Esophagus squamous epithelium (tissue), 5 donors: Measurements from ENCODE around the gene RABGEF1. TPM values are rescaled to one million over a fixed set of nuclear protein-coding genes. Genes with fewer than 3 reads are reported as not detected.
"Not testable (repeated sequence)": the region's sequence is repeated elsewhere in the genome, so short reads cannot be mapped to it uniquely, and the experiment has no call there.

Experiments
- DNase-seq: peaks from one replicate; lab custom pipeline; 2025; lab: John Stamatoyannopoulos, UW
- H3K27ac ChIP-seq, 4 donors: fragments of 200-600 bp; sonication (generic); one replicate each; pipeline ENCODE4 v1.5.1; 2016 to 2019; ENCODE audit warnings: mild to moderate bottlenecking in 1 of 4
- H3K27me3 ChIP-seq, 4 donors: fragments of 200-600 bp; sonication (generic); 1 replicate in 3 of 4; 2 replicates in 1 of 4; pipeline versions ENCODE4 v1.5.1 to v1.6.0; 2017 to 2021; ENCODE audit warnings: antibody characterized with exemption in 1 of 4
- H3K36me3 ChIP-seq, 3 donors: fragments of 200-600 bp; sonication (generic); one replicate each; pipeline ENCODE4 v1.5.1; 2016 to 2019
- H3K4me1 ChIP-seq, 3 donors: fragments of 200-600 bp; sonication (generic); one replicate each; pipeline ENCODE4 v1.5.1; 2017 to 2019
- H3K4me3 ChIP-seq, 4 donors: fragments of 200-600 bp; sonication (generic); 1 replicate in 3 of 4; 2 replicates in 1 of 4; pipeline ENCODE4 v1.5.1; 2016 to 2019; ENCODE audit warnings: mild to moderate bottlenecking in 2 of 4, moderate library complexity in 1 of 4
- H3K9me3 ChIP-seq, 3 donors: fragments of 200-600 bp; sonication (generic); one replicate each; pipeline ENCODE4 v1.5.1; 2016 to 2019
- POLR2A ChIP-seq, 4 donors: fragments of 450-650 bp; IDR thresholded peaks; one replicate each; pipeline ENCODE4 v1.6.1; 2017; ENCODE audit warnings: antibody characterized with exemption in 4 of 4, mild to moderate bottlenecking in 4 of 4, moderate library complexity in 3 of 4
- WGBS, 2 donors: methylation state at CpG; one replicate each; pipeline ENCODE4 v1.1.5; 2018; 5-methylcytosine and 5-hydroxymethylcytosine counted together
- intact Hi-C: fragments of 100-400 bp; cut with DNase I; formaldehyde crosslinking; loops from one replicate; pipeline ENCODE4 v1.15.0; 2022
- total RNA-seq, 4 donors: library from RNA; depleted of rRNA; stranded (reverse); fragments of >200 nt; gene quantifications; one replicate each; pipeline ENCODE4 v1.1.0, GENCODE V29; 2016
- TF ChIP-seq, protein P1 (sequence below), 6 experiments: fragments of 450-650 bp in 4 of 6; fragments of 200-600 bp in 2 of 6; sonication (generic) in 2 of 6; IDR thresholded peaks; one replicate each; pipeline ENCODE4 v1.5.1; 2016 to 2019; ENCODE audit warnings: antibody characterized with exemption in 6 of 6, mild to moderate bottlenecking in 4 of 6, moderate library complexity in 4 of 6
- donor health status: DM: yes; HTN: yes; CAD: no.

The RABGEF1 gene
- total RNA-seq, 4 donors from 2014 or later = 27.8 to 48.9 (median 33.5) TPM

DNA sequence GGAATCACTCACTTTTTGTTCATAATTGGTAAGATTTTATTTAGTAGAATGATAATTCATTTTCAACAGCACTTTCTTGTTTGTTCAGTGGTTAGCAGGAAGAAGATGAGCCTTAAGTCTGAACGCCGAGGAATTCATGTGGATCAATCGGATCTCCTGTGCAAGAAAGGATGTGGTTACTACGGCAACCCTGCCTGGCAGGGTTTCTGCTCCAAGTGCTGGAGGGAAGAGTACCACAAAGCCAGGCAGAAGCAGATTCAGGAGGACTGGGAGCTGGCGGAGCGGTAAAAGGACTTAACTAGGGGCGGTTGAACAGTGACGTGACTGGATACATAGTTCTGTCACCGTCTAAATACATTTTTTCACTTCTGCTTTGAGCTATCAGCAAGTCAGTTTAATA lies 31.3 kb downstream of the RABGEF1 start:
- no peaks in the 10 kb centered on the region for H3K27me3 ChIP-seq
- 83 to 88% methylated on average over 9 of the region's 9 CpGs for WGBS, 2 donors
- DNase-seq = no peak
- no peak overlapping the region for H3K4me3 ChIP-seq
- H3K9me3 ChIP-seq = no peaks in the 10 kb centered on the region
- H3K36me3 ChIP-seq = peaks cover 0 to 61% (median 8%) of the 10 kb centered on the region in 3 donors
- no peak overlapping the region for H3K27ac ChIP-seq
- no peak for TF ChIP-seq POLR2A (IDR thresholded peaks at IDR 0.05)
- TF ChIP-seq, protein P1, sequence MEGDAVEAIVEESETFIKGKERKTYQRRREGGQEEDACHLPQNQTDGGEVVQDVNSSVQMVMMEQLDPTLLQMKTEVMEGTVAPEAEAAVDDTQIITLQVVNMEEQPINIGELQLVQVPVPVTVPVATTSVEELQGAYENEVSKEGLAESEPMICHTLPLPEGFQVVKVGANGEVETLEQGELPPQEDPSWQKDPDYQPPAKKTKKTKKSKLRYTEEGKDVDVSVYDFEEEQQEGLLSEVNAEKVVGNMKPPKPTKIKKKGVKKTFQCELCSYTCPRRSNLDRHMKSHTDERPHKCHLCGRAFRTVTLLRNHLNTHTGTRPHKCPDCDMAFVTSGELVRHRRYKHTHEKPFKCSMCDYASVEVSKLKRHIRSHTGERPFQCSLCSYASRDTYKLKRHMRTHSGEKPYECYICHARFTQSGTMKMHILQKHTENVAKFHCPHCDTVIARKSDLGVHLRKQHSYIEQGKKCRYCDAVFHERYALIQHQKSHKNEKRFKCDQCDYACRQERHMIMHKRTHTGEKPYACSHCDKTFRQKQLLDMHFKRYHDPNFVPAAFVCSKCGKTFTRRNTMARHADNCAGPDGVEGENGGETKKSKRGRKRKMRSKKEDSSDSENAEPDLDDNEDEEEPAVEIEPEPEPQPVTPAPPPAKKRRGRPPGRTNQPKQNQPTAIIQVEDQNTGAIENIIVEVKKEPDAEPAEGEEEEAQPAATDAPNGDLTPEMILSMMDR (IDR thresholded peaks at IDR 0.05) = no peak
- intact Hi-C loops = no loop called here
- peaks cover 0 to 17% (median 0%) of the 10 kb centered on the region in 3 donors for H3K4me1 ChIP-seq

DNA sequence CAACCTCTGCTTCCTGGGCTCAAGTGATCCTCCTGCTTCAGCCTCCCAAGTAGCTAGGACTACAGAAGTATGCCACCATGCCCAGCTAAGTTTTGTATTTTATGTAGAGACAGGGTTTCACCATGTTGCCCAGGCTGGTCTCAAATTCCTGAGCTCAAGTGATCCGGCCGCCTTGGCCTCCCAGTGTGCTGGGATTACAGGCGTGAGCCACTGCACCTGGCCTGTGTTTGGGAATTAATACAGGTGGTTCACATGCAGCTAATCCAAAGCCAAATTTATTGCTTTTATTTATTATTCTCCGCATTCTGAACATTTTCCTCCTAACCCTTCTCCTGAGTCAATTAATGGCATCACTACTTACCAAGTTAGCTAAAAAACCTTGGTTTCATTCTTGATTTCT lies 33.2 kb downstream of the RABGEF1 start:
- H3K9me3 ChIP-seq, DNase-seq, H3K27me3 ChIP-seq, H3K4me3 ChIP-seq, intact Hi-C loops, H3K27ac ChIP-seq: not testable (repeated sequence)
- Histone ChIP-seq H3K36me3 (peaks cover 0 to 80% (median 16%) of the 10 kb centered on the region in 3 donors), H3K4me1 (peaks cover 0 to 17% (median 0%) of the 10 kb centered on the region in 3 donors)
- WGBS, 2 donors = 86 to 98% methylated on average over 4 of the region's 4 CpGs

DNA sequence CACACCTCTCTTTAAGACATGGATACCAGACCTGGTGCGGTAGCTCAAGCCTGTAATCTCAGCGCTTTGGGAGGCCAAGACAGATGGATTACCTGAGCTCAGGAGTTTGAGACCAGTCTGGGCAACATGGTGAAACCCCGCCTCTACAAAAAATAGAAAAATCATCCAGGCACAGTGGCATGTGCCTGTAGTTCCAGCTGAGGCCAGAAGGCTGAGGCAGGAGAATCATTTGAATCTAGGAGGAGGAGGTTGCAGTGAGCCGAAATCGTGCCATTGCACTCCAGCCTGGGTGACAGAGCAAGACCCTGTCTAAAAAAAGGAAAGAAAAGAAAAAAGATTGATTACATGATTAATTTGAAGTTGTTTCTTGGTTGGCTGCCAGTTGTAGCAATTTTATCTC lies 35.9 kb downstream of the RABGEF1 start:
- peaks cover 0 to 98% (median 16%) of the 10 kb centered on the region in 3 donors for H3K36me3 ChIP-seq
- TF ChIP-seq, protein P1 (IDR thresholded peaks at IDR 0.05) = peak in 1 of 6 experiments; percentile 24
- H3K4me1 ChIP-seq, H3K9me3 ChIP-seq, DNase-seq, H3K4me3 ChIP-seq, H3K27me3 ChIP-seq, intact Hi-C loops, H3K27ac ChIP-seq: not testable (repeated sequence)
- 85 to 93% methylated on average over 5 of the region's 5 CpGs for WGBS, 2 donors

DNA sequence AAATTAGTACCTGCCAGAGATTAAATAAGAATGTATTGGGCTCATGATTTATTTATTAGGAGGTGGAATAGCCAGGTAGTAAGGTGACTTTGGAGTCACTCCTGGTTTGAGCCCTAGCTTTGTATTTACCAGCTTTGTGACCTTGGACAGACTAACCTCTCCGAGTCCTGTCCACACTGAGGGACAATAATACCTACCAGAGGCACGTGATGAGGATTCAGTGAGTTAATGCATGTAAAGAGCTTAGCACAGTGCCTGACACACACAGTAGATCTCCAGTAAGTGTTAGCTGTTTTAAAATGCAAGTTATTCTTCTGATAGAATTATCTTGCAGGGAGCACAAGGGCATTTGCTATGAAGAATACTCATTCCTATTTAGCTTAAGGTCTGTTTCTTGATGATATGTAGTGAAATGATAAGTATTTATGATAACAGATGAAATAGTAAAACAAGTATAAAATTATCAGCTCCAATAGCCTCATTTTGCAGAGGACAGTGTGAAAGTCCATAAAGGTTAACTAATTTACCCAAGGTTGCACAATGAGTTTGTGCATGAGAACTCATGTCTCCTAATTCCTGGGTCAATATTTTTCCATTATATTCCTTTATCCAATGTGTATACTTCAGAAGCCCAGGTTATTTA lies 36.4 kb downstream of the RABGEF1 start:
- no peak for DNase-seq
- H3K27me3 ChIP-seq = no peaks in the 10 kb centered on the region
- H3K9me3 ChIP-seq = no peaks in the 10 kb centered on the region
- intact Hi-C loops = no loop called here
- H3K4me1 ChIP-seq = no peaks in the 10 kb centered on the region
- peaks cover 0 to 100% (median 16%) of the 10 kb centered on the region in 3 donors for H3K36me3 ChIP-seq
- H3K4me3 ChIP-seq = no peak overlapping the region
- TF ChIP-seq, protein P1 (IDR thresholded peaks at IDR 0.05) = no peak
- 84 to 97% methylated on average over 2 of the region's 2 CpGs for WGBS, 2 donors
- H3K27ac ChIP-seq = no peak overlapping the region

DNA sequence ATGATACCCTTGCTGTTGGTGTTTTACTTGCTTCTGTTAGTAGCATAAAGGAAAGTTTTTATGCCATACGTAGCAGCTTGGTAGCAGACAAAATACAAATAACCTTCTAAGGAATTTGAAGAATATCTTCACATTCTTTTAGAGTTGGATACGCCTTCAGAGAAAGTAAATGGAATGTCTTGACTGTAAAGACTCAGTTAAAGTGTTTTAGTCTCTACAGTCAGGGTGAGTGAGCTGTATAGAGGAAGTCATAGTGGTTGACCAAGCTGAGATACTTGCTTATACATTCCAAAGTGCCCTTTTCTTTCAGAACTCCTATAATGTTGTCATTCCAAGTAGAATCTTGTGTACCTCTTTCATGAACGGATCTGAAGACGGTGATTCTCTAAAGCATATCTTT lies 37.7 kb downstream of the RABGEF1 start:
- peaks cover 0 to 100% (median 15%) of the 10 kb centered on the region in 3 donors for H3K36me3 ChIP-seq
- H3K4me1 ChIP-seq = no peaks in the 10 kb centered on the region
- 89 to 95% methylated on average over 4 of the region's 4 CpGs for WGBS, 2 donors
- no peak overlapping the region for H3K4me3 ChIP-seq
- H3K27me3 ChIP-seq = no peaks in the 10 kb centered on the region
- no peak for TF ChIP-seq POLR2A (IDR thresholded peaks at IDR 0.05)
- TF ChIP-seq, protein P1 (IDR thresholded peaks at IDR 0.05) = no peak
- intact Hi-C loops = no loop called here
- DNase-seq = no peak
- H3K27ac ChIP-seq = no peak overlapping the region
- H3K9me3 ChIP-seq = no peaks in the 10 kb centered on the region
